Smooth muscle cell (in vitro differentiated cells): ENCODE data around the gene VSIG4. TPM values are rescaled to one million over a fixed set of nuclear protein-coding genes. Genes with fewer than 3 reads are reported as not detected.

Source experiments
- DNase-seq: peaks from one replicate; lab custom pipeline; 2025; ENCODE audit not compliant: unreplicated experiment; lab: John Stamatoyannopoulos, UW
- H2AFZ ChIP-seq: fragments of 200-600 bp; sonication (generic); 2 replicates; pipeline ENCODE4 v1.6.0; 2016; ENCODE audit warnings: antibody characterized with exemption, low read depth, mild to moderate bottlenecking
- H3F3A ChIP-seq: fragments of 200-600 bp; sonication (generic); 2 replicates; pipeline ENCODE4 v1.6.0; 2017; ENCODE audit warnings: antibody characterized with exemption, low read depth
- H3K27ac ChIP-seq: fragments of 200-600 bp; sonication (generic); 2 replicates; pipeline ENCODE4 v1.5.1; 2016; ENCODE audit warnings: low read depth, mild to moderate bottlenecking
- H3K27me3 ChIP-seq: fragments of 200-600 bp; sonication (generic); 2 replicates; pipeline ENCODE4 v1.6.1; 2016; ENCODE audit warnings: low read depth, mild to moderate bottlenecking
- H3K36me3 ChIP-seq: fragments of 200-600 bp; sonication (generic); 2 replicates; pipeline ENCODE4 v1.5.1; 2016; ENCODE audit warnings: low read depth
- H3K4me1 ChIP-seq: fragments of 200-600 bp; sonication (generic); 2 replicates; pipeline ENCODE4 v1.5.1; 2016; ENCODE audit warnings: low read depth
- H3K4me2 ChIP-seq: fragments of 200-600 bp; sonication (generic); 2 replicates; pipeline ENCODE4 v1.6.0; 2016; ENCODE audit warnings: mild to moderate bottlenecking
- H3K4me3 ChIP-seq: fragments of 200-600 bp; sonication (generic); 2 replicates; pipeline ENCODE4 v1.5.1; 2016; ENCODE audit warnings: mild to moderate bottlenecking
- H3K79me2 ChIP-seq: fragments of 200-600 bp; sonication (generic); 2 replicates; pipeline ENCODE4 v1.6.0; 2016; ENCODE audit warnings: low read depth, mild to moderate bottlenecking
- H3K9ac ChIP-seq: fragments of 200-600 bp; sonication (generic); 2 replicates; pipeline ENCODE4 v1.6.0; 2016; ENCODE audit warnings: low read depth
- H3K9me3 ChIP-seq: fragments of 200-600 bp; sonication (generic); replicated peaks from 2 replicates; pipeline ENCODE4 v1.5.1; 2016; ENCODE audit warnings: low read depth
- H4K20me1 ChIP-seq: fragments of 200-600 bp; sonication (generic); 2 replicates; pipeline ENCODE4 v1.6.0; 2016; ENCODE audit warnings: low read depth
- WGBS: methylation state at CpG from one replicate; pipeline ENCODE4 v1.1.7; 2016; ENCODE audit warnings: low lambda C conversion rate; 5-methylcytosine and 5-hydroxymethylcytosine counted together
- polyA plus RNA-seq: library from polyadenylated mRNA; unstranded; fragments of >200 nt; fragmentation: Nextera tagmentation; extraction: Ambion mirVana; gene quantifications from 2 replicates; pipeline ENCODE4 v1.2.1, GENCODE V29; 2016
- total RNA-seq: library from RNA; depleted of rRNA; stranded (reverse); fragments of >200 nt; gene quantifications from 2 replicates; pipeline ENCODE4 v1.2.3, GENCODE V29; 2014
- TF ChIP-seq, protein P1 (sequence below): fragments of 200-600 bp; sonication (generic); IDR thresholded peaks from 2 replicates; pipeline ENCODE4 v1.5.1; 2017; ENCODE audit warnings: borderline replicate concordance, mild to moderate bottlenecking, antibody characterized with exemption; ENCODE audit not compliant: insufficient read depth, poor library complexity, severe bottlenecking

Gene VSIG4
- total and polyA plus RNA-seq, 2 experiments from 2014 or later: not detected

DNA sequence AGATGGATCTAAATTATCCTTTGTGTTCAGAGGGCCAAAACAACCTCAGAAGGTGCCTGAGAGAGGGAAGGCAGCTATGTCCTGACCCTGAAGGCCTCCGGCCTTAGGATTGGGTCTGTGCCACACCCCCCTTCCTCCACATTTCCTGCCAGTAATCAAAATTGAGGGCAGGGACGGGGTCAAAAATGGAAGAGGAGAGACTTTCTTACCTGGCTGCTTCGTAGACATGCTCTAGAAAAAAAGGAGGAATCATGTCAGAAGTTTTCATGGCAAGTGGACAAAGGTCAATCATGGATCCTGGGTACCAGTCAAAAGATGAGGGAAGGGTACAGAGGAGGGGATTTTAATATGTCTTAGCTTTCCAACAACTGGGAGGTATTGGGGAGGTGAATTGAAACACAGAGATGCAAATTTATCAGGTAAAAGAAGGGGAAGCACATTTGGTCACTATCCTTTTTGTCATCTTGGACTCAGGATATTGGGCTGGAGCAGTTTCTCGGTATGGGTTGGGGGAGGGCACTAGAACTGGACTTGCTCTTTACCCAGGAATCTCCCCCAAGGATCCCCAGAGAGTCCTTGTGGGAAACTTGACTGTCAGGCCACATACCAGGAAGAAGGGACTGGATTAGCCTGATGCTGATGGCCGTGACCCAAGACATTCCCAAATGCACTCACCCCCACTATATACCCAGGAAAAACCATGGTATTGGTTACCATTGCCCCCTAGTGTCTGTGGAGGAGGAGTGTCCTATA is 17.1 kb downstream of the VSIG4 start:
- no peak for DNase-seq
- no peak overlapping the region for H3K4me3 ChIP-seq
- WGBS: 65% methylated on average over 5 of the region's 5 CpGs
- no peaks in the 10 kb centered on the region for H3K4me1 ChIP-seq
- H3K9ac ChIP-seq: no peak overlapping the region
- TF ChIP-seq, protein P1, sequence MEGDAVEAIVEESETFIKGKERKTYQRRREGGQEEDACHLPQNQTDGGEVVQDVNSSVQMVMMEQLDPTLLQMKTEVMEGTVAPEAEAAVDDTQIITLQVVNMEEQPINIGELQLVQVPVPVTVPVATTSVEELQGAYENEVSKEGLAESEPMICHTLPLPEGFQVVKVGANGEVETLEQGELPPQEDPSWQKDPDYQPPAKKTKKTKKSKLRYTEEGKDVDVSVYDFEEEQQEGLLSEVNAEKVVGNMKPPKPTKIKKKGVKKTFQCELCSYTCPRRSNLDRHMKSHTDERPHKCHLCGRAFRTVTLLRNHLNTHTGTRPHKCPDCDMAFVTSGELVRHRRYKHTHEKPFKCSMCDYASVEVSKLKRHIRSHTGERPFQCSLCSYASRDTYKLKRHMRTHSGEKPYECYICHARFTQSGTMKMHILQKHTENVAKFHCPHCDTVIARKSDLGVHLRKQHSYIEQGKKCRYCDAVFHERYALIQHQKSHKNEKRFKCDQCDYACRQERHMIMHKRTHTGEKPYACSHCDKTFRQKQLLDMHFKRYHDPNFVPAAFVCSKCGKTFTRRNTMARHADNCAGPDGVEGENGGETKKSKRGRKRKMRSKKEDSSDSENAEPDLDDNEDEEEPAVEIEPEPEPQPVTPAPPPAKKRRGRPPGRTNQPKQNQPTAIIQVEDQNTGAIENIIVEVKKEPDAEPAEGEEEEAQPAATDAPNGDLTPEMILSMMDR: no peak
- no peak overlapping the region for H3K27ac ChIP-seq
- H4K20me1 ChIP-seq: no peaks in the 10 kb centered on the region
- no peak overlapping the region for H2AFZ ChIP-seq
- no peaks in the 10 kb centered on the region for H3K79me2 ChIP-seq
- H3K36me3 ChIP-seq: no peaks in the 10 kb centered on the region
- H3K9me3 ChIP-seq: no peaks in the 10 kb centered on the region
- no peak overlapping the region for H3K4me2 ChIP-seq
- H3F3A ChIP-seq: no peaks in the 10 kb centered on the region
- H3K27me3 ChIP-seq: no peaks in the 10 kb centered on the region

DNA sequence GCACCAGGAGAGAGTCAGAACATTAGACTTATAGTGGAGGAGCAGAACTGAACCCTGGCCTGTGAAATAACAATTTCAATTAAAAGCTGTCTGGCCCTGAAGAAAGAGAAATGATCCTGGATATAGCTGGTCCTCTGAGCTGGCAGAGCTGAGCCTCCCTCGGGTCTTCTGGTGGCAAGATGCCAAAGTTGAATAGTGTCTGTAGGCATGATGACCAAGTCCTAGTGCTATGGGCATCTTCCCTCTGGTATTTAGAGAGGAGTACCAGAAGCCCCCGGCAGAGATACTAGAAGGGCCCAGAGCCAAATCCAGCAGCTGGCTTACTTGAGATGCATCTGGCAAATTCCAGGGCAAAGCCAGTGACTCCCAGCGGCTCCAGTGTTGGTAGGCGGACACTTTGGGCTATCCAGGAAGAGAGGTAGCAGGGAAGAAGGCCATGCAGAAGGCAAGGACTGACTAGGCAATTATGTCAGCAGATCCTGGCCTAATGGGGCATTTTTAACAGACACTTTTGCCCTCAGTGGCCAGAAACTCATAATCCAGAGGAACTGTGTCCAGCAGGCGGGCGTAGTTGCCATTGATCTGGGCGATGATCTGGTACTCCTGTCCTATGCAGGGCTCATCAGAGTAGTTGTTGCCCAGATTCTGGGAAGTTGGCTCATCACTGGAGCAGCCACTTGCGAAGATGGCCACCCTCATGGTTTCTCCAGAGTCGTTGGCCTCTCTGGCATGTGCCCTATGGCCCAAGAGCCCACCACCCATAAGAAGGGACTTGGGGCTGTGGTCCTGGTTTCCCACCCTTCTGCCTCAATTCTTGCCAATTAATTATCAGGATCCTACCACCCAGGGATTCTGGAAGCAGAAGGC is 17.9 kb downstream of the VSIG4 start:
- Histone ChIP-seq H3K9ac (no peak overlapping the region), H3K4me3 (no peak overlapping the region), H3F3A (no peaks in the 10 kb centered on the region), H3K27ac (no peak overlapping the region), H4K20me1 (no peaks in the 10 kb centered on the region), H3K4me2 (no peak overlapping the region), H3K36me3 (no peaks in the 10 kb centered on the region), H3K79me2 (no peaks in the 10 kb centered on the region), H2AFZ (no peak overlapping the region), H3K9me3 (no peaks in the 10 kb centered on the region), H3K27me3 (no peaks in the 10 kb centered on the region), H3K4me1 (no peaks in the 10 kb centered on the region)
- 80% methylated on average over 9 of the region's 9 CpGs for WGBS
- no peak for DNase-seq
- TF ChIP-seq, protein P1: no peak

DNA sequence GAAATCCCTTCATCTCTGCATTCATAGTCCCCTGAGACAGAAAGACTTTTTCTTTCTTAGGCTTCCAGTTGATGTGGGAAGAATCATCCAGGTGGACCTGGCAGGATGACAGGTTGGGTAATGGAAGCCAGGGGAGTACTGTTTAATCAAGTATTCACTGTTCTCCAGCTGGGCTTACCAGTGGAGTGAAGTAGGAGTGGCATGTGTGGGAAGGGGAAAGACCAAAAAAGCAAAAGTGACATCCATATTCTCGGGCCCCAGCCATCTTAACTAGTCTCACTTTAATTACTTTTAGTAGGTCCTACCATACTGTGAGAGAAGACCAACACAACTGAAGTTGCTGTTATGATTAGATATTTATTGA is 18.5 kb downstream of the VSIG4 start:
- Histone ChIP-seq H3K79me2 (no peaks in the 10 kb centered on the region), H4K20me1 (no peaks in the 10 kb centered on the region), H2AFZ (no peak overlapping the region), H3K9ac (no peak overlapping the region), H3F3A (no peaks in the 10 kb centered on the region), H3K9me3 (no peaks in the 10 kb centered on the region), H3K4me3 (no peak overlapping the region), H3K27ac (no peak overlapping the region), H3K36me3 (no peaks in the 10 kb centered on the region), H3K27me3 (no peaks in the 10 kb centered on the region), H3K4me2 (no peak overlapping the region), H3K4me1 (no peaks in the 10 kb centered on the region)
- WGBS: 71% methylated on average over 1 of the region's 1 CpG
- DNase-seq: no peak
- TF ChIP-seq, protein P1: no peak
